Tibial artery (tissue), 4 donors: ENCODE results near the gene SLC35B2.

Experiments
- DNase-seq, 2 donors: peaks; one replicate each; pipeline ENCODE4 v3.0.0-alpha.2; 2019
- H3K27ac ChIP-seq, 2 donors: fragments of 200-600 bp; sonication (generic) in 1 of 2; 1 replicate in 1 of 2; 2 replicates in 1 of 2; pipeline ENCODE4 v1.5.1; 2018 to 2019; ENCODE audit warnings: mild to moderate bottlenecking in 1 of 2
- H3K27me3 ChIP-seq, 2 donors: fragments of 200-600 bp; sonication (generic) in 1 of 2; one replicate each; pipeline versions ENCODE4 v1.5.1 to v1.6.0; 2016 to 2019
- H3K36me3 ChIP-seq, 3 donors: fragments of 200-600 bp; sonication (generic) in 2 of 3; one replicate each; pipeline ENCODE4 v1.5.1; 2016 to 2019; ENCODE audit warnings: mild to moderate bottlenecking in 2 of 3
- H3K4me1 ChIP-seq, 4 donors: fragments of 200-600 bp; sonication (generic) in 2 of 4; 1 replicate in 3 of 4; 2 replicates in 1 of 4; pipeline ENCODE4 v1.5.1; 2016 to 2019
- H3K4me3 ChIP-seq, 2 donors: fragments of 200-600 bp; sonication (generic) in 1 of 2; 1 replicate in 1 of 2; 2 replicates in 1 of 2; pipeline ENCODE4 v1.5.1; 2018 to 2019; ENCODE audit warnings: mild to moderate bottlenecking in 2 of 2
- H3K9me3 ChIP-seq, 3 donors: fragments of 200-600 bp; sonication (generic) in 1 of 3; one replicate each; pipeline ENCODE4 v1.5.1; 2016 to 2019
- intact Hi-C: fragments of 100-400 bp; cut with DNase I; formaldehyde crosslinking; loops from one replicate; pipeline ENCODE4 v1.15.0; 2023; ENCODE audit warnings: low total_unique reads
- TF ChIP-seq, protein P1 (sequence below), 2 experiments: fragments of 200-600 bp in 1 of 2; fragments of 450-650 bp in 1 of 2; IDR thresholded peaks; one replicate each; pipeline ENCODE4 v1.5.1; 2017 to 2019; ENCODE audit warnings: antibody characterized with exemption in 2 of 2, mild to moderate bottlenecking in 1 of 2, moderate library complexity in 1 of 2

The SLC35B2 gene

DNA sequence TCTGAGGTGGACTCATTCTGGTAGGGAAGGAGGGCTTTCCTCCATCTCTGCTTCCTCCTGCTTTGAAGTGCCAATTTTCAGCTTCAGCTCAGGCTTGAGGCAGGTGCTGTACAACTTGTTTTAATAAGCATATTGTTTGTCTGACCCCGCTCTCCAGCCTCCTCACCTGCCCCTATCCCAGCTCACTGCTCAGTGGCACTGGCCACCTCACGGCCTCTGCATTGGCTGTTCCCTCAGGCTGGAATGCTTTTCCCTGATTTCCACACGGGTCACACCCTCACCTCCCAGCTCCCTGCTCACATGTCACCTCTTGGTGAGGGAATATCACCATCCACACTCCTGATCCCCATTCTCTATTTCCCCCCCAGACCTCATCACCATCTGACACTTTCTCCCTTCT is 41.5 kb upstream of the SLC35B2 start:
- Histone ChIP-seq H3K27me3 (peaks cover 0 to 46% of the 10 kb centered on the region in 2 donors), H3K4me1 (peaks cover 0 to 16% (median 12%) of the 10 kb centered on the region in 4 donors), H3K27ac (no peak overlapping the region), H3K4me3 (no peak overlapping the region), H3K36me3 (peaks cover 29 to 39% (median 38%) of the 10 kb centered on the region in 3 donors), H3K9me3 (no peaks in the 10 kb centered on the region)
- no peak for DNase-seq
- intact Hi-C loops = no loop called here
- TF ChIP-seq, protein P1, sequence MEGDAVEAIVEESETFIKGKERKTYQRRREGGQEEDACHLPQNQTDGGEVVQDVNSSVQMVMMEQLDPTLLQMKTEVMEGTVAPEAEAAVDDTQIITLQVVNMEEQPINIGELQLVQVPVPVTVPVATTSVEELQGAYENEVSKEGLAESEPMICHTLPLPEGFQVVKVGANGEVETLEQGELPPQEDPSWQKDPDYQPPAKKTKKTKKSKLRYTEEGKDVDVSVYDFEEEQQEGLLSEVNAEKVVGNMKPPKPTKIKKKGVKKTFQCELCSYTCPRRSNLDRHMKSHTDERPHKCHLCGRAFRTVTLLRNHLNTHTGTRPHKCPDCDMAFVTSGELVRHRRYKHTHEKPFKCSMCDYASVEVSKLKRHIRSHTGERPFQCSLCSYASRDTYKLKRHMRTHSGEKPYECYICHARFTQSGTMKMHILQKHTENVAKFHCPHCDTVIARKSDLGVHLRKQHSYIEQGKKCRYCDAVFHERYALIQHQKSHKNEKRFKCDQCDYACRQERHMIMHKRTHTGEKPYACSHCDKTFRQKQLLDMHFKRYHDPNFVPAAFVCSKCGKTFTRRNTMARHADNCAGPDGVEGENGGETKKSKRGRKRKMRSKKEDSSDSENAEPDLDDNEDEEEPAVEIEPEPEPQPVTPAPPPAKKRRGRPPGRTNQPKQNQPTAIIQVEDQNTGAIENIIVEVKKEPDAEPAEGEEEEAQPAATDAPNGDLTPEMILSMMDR (IDR thresholded peaks at IDR 0.05) = no peak

- no peak for DNase-seq
- TF ChIP-seq, protein P1 (IDR thresholded peaks at IDR 0.05) = no peak
- peaks cover 23 to 32% (median 32%) of the 10 kb centered on the region in 3 donors for H3K36me3 ChIP-seq
- H3K9me3 ChIP-seq = no peaks in the 10 kb centered on the region
- H3K4me3 ChIP-seq = no peak overlapping the region
- intact Hi-C loops = no loop called here
- peaks cover 0 to 52% of the 10 kb centered on the region in 2 donors for H3K27me3 ChIP-seq
- H3K27ac ChIP-seq = no peak overlapping the region
- H3K4me1 ChIP-seq = peaks cover 0 to 16% (median 12%) of the 10 kb centered on the region in 4 donors
Observed at GRCh38 chr6:44298055-44298803, 40.9 kb upstream of the SLC35B2 start.

- peaks cover 17 to 23% (median 23%) of the 10 kb centered on the region in 3 donors for H3K36me3 ChIP-seq
- intact Hi-C loops = no loop called here
- no peak overlapping the region for H3K27ac ChIP-seq
- no peak for DNase-seq
- TF ChIP-seq, protein P1 (IDR thresholded peaks at IDR 0.05) = no peak
- peak overlapping the region; percentile 22 to 54 for H3K4me3 ChIP-seq
- H3K9me3 ChIP-seq = no peaks in the 10 kb centered on the region
- peaks cover 0 to 16% (median 12%) of the 10 kb centered on the region in 4 donors for H3K4me1 ChIP-seq
- H3K27me3 ChIP-seq = peaks cover 0 to 61% of the 10 kb centered on the region in 2 donors
Observed at GRCh38 chr6:44297063-44298038, 40.0 kb upstream of the SLC35B2 start.

- intact Hi-C loops = no loop called here
- TF ChIP-seq, protein P1 (IDR thresholded peaks at IDR 0.05) = no peak
- H3K9me3 ChIP-seq = no peaks in the 10 kb centered on the region
- no peak overlapping the region for H3K4me3 ChIP-seq
- H3K27me3 ChIP-seq = peaks cover 0 to 83% of the 10 kb centered on the region in 2 donors
- no peak for DNase-seq
- peaks cover 0 to 16% (median 12%) of the 10 kb centered on the region in 4 donors for H3K4me1 ChIP-seq
- peaks cover under 1 to 1% (median under 1%) of the 10 kb centered on the region in 3 donors for H3K36me3 ChIP-seq
- H3K27ac ChIP-seq = no peak overlapping the region
Observed at GRCh38 chr6:44294832-44295791, 37.8 kb upstream of the SLC35B2 start.
